K562 (cell line): ENCODE data around the gene MORF4L1. TPM values are rescaled to one million over a fixed set of nuclear protein-coding genes. Genes with fewer than 3 reads are reported as not detected.

Experiments used
- ATAC-seq: fragments of 200-7000 bp; cut with Tn5 transposase; 3 replicates; pipeline ENCODE4 v1.9.1; 2020; ENCODE audit warnings: moderate library complexity
- BruUV-seq: library from RNA; stranded (reverse); fragments of 400-500 nt; replicated peaks from 2 replicates; lab custom pipeline; 2021; lab: Mats Ljungman, UMichigan
- CTCF ChIA-PET: fragments of 300-600 bp; formaldehyde crosslinking; extraction: SDS; loops from one replicate; lab custom pipeline; 2021; ENCODE audit warnings: low intra/inter-chr PET ratio; lab: Yijun Ruan, JAX
- POLR2A ChIA-PET: fragments of 300-600, 350-650 bp; sonication (Branson Sonifier 250); formaldehyde crosslinking; extraction: SDS; loops from one replicate; lab custom pipeline; 2021; ENCODE audit warnings: antibody characterized with exemption, inconsistent platforms; lab: Yijun Ruan, JAX
- DNase-seq, 4 experiments: peaks; one replicate each; pipeline versions ENCODE4 v3.0.0 to v3.0.0-alpha.2; 2011 to 2018; ENCODE audit warnings: low spot score in 3 of 4, mixed read lengths in 3 of 4; ENCODE audit errors: extremely low read depth in 1 of 4
- FAIRE-seq: peaks from 2 replicates; lab custom pipeline; 2011; peaks lifted over from hg19 to GRCh38; lab: Jason Lieb, UNC
- H2AFZ ChIP-seq: 2 replicates; pipeline ENCODE4 v1.6.0; 2011; ENCODE audit warnings: low read depth, low read length, control low read depth, inconsistent platforms
- H3K27ac ChIP-seq: fragments of 200-600 bp; 3 replicates; pipeline ENCODE4 v1.8.0; 2011; ENCODE audit warnings: low read depth, mild to moderate bottlenecking, control low read depth, inconsistent platforms, low read length, moderate library complexity, mixed read lengths; ENCODE audit errors: extremely low read depth
- H3K27me3 ChIP-seq, 2 experiments: fragments of 300-600 bp in 1 of 2; 2 replicates in 1 of 2; 3 replicates in 1 of 2; pipeline versions ENCODE4 v1.6.0 to v1.8.0; 2011; ENCODE audit warnings: inconsistent platforms in 2 of 2, low read length in 2 of 2, mild to moderate bottlenecking in 1 of 2, mixed read lengths in 1 of 2, moderate library complexity in 1 of 2; ENCODE audit not compliant: control insufficient read depth in 2 of 2, insufficient read depth in 2 of 2
- H3K36me3 ChIP-seq: fragments of 300-600 bp; 3 replicates; pipeline ENCODE4 v1.8.0; 2011; ENCODE audit warnings: mild to moderate bottlenecking, low read length, inconsistent platforms; ENCODE audit not compliant: control insufficient read depth, insufficient read depth
- H3K4me1 ChIP-seq, 2 experiments: fragments of 200-600 bp in 1 of 2; replicated peaks in 1 of 2; 2 replicates in 1 of 2; 3 replicates in 1 of 2; pipeline versions ENCODE4 v1.5.1 to v1.8.0; 2011; ENCODE audit warnings: inconsistent platforms in 2 of 2, low read length in 2 of 2, mild to moderate bottlenecking in 1 of 2, mixed read lengths in 1 of 2, moderate library complexity in 1 of 2; ENCODE audit not compliant: control insufficient read depth in 2 of 2, insufficient read depth in 2 of 2
- H3K4me2 ChIP-seq: 2 replicates; pipeline ENCODE4 v1.6.1; 2011; ENCODE audit warnings: low read length, control low read depth, inconsistent platforms, mixed read lengths; ENCODE audit not compliant: insufficient read depth
- H3K4me3 ChIP-seq: fragments of 200-600 bp; sonication (generic), shearing (Covaris generic); 2 replicates; pipeline ENCODE4 v1.5.1; 2016; ENCODE audit warnings: control low read depth, inconsistent platforms
- H3K79me2 ChIP-seq: fragments of 200-600 bp; 3 replicates; pipeline ENCODE4 v1.8.0; 2011; ENCODE audit warnings: low read length, inconsistent platforms; ENCODE audit not compliant: control insufficient read depth, insufficient read depth
- H3K9ac ChIP-seq, 2 experiments: 2 replicates each; pipeline versions ENCODE4 v1.6.0 to v1.6.1; 2011; ENCODE audit warnings: low read depth in 2 of 2, low read length in 2 of 2, control low read depth in 1 of 2, inconsistent platforms in 1 of 2, mild to moderate bottlenecking in 1 of 2, mixed read lengths in 1 of 2; ENCODE audit not compliant: insufficient read depth in 1 of 2
- H3K9me1 ChIP-seq: one replicate; pipeline ENCODE4 v1.6.0; 2011; ENCODE audit warnings: inconsistent platforms, mild to moderate bottlenecking, low read length, moderate library complexity; ENCODE audit not compliant: control insufficient read depth, insufficient read depth
- H3K9me3 ChIP-seq: replicated peaks from 2 replicates; pipeline ENCODE4 v1.5.1; 2011; ENCODE audit warnings: low read depth, low read length, inconsistent platforms; ENCODE audit not compliant: control insufficient read depth, insufficient read depth
- H4K20me1 ChIP-seq: replicated peaks from 2 replicates; pipeline ENCODE4 v1.6.1; 2011; ENCODE audit warnings: low read length, inconsistent platforms, mixed read lengths; ENCODE audit not compliant: control insufficient read depth, insufficient read depth
- DDX20 ChIP-seq: fragments of 450-650 bp; IDR thresholded peaks from 2 replicates; pipeline ENCODE4 v1.6.1; 2016; ENCODE audit warnings: missing genetic modification characterization, low read depth, mild to moderate bottlenecking, missing compliant biosample characterization, moderate library complexity
- POLR2AphosphoS5 ChIP-seq: IDR thresholded peaks from 2 replicates; pipeline ENCODE4 v1.6.1; 2011; ENCODE audit warnings: mild to moderate bottlenecking, low read depth, low read length, moderate library complexity; ENCODE audit not compliant: control insufficient read depth, insufficient read depth
- TBP ChIP-seq: optimal IDR thresholded peaks from 2 replicates; pipeline ENCODE3; 2011; ENCODE audit warnings: low read depth, low read length, improper control_type of control experiment
- ZNF3 ChIP-seq: fragments of 250-450 bp; sonication (Bioruptor Pico); IDR thresholded peaks from 2 replicates; pipeline ENCODE4 v1.5.0; 2021; ENCODE audit warnings: mild to moderate bottlenecking, moderate library complexity
- WGBS: fragments of 100-300 bp; shearing (Covaris generic); methylation state at CpG from one replicate; pipeline ENCODE4 v1.1.6; 2016; ENCODE audit warnings: low coverage, mixed read lengths; ENCODE audit not compliant: insufficient coverage; ENCODE audit errors: missing lambda C conversion rate; 5-methylcytosine and 5-hydroxymethylcytosine counted together
- in situ Hi-C: fragments of 300-500 bp; cut with MboI; formaldehyde crosslinking; loops from 4 replicates; pipeline ENCODE4 v1.15.0; 2018; ENCODE audit warnings: inconsistent platforms, mixed read lengths
- intact Hi-C: fragments of 100-400 bp; cut with micrococcal nuclease; formaldehyde crosslinking; loops from 2 replicates; pipeline ENCODE4 v1.14.2; 2022
- polyA plus RNA-seq, 8 experiments: library from polyadenylated mRNA; depleted of rRNA in 4 of 8; stranded (reverse) in 5 of 8; unstranded in 3 of 8; fragments of >200 nt; fragmentation: Nextera tagmentation in 2 of 8; fragmentation: Illumina TruSeq in 1 of 8; extraction: Ambion mirVana in 2 of 8; extraction: Trizol in 1 of 8; gene quantifications; 2 replicates each; pipeline versions ENCODE4 v1.2.1 to v1.2.3, GENCODE V29; 2011 to 2014; ENCODE audit warnings: inconsistent platforms in 1 of 8, missing spikeins in 1 of 8
- total RNA-seq, 7 experiments: library from RNA; depleted of rRNA in 6 of 7; stranded (reverse); fragments of >200 nt in 6 of 7; fragmentation: Illumina TruSeq in 2 of 7; extraction: Trizol in 2 of 7; gene quantifications; 2 replicates each; pipeline versions ENCODE4 v1.2.1 to v1.2.3, GENCODE V29; 2011 to 2021; ENCODE audit warnings: low replicate concordance in 1 of 7
- TF ChIP-seq, protein P1 (sequence below), 2 experiments: fragments of 450-650 bp in 1 of 2; sonication (generic) in 1 of 2; formaldehyde crosslinking in 1 of 2; IDR thresholded peaks in 1 of 2; conservative IDR thresholded peaks in 1 of 2; 2 replicates each; pipeline versions ENCODE4 v1.6.1 to v1.8.1; 2016 to 2023; ENCODE audit warnings: mild to moderate bottlenecking in 2 of 2, moderate library complexity in 2 of 2, inconsistent platforms in 1 of 2, missing genetic modification reagents in 1 of 2

Gene MORF4L1
- total and polyA plus RNA-seq, 9 of the 15 experiments (the other 6 are each of a cell fraction or from before 2014, with no cell fraction given) = 127 to 615 (median 281) TPM

DNA sequence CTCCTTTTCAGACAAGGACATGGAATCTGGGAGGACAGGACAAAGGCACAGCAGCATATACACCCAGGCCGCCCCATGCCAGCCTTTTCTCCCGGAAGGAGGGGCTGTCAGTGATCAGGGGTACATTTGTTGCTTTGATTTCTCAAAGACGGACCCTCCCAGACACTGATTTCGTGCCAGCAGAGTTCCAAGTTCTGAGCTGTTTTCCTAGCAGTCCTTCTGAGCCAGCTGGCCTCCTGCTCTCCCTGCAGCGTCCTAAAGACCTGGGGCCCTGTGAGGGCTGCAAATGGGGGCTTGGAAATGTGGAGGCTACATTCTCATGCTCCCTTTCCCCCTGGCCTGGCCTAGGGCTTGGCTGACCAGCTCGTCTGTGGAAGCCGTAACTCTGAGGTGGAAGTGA is 49.8 kb downstream of the MORF4L1 start:
- FAIRE-seq = no peak
- H3K4me1 ChIP-seq = no peaks in the 10 kb centered on the region; a peak in 1 of 5 replicates

DNA sequence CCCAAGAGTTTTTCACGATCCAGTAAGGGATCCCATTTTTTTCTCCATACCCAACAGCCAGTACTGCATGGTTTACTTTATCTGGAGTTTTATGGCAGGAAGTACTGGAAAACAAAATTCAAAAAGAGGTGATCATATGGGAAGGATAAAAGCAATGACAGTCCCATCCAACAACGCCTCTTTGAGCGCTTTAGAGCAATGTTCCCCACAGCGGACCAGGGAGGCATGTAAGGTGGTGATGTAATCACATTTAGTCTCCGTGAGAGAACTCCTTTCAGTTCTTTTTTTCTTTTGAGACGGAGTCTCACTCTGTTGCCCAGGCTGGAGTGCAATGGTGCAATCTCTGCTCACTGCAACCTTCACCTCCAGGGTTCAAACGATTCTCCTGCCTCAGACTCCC is 50.3 kb downstream of the MORF4L1 start:
- no peak overlapping the region for H3K4me2 ChIP-seq
- ATAC-seq = no peak
- no peak for TF ChIP-seq TBP
- TF ChIP-seq, protein P1, sequence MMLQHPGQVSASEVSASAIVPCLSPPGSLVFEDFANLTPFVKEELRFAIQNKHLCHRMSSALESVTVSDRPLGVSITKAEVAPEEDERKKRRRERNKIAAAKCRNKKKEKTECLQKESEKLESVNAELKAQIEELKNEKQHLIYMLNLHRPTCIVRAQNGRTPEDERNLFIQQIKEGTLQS (IDR thresholded peaks at IDR 0.05) = peak; percentile 24; the same call in 1 of the 2 replicates
- TF ChIP-seq, protein P1 (CRISPR knock-in tag; conservative IDR thresholded peaks at IDR 0.05) = no peak
- TF ChIP-seq, all 486 proteins: peak for 1
- DNase-seq = no peak
- POLR2A ChIA-PET = interaction anchor here (0.6 to 3.3 kb wide), 5 partner anchors 9 to 77 kb away, joined by 3 to 15 read pairs (median 4); no protein-coding TSS in a partner anchor
- no peak for FAIRE-seq
- no peak overlapping the region for H3K27ac ChIP-seq
- H3K9me3 ChIP-seq = no peaks in the 10 kb centered on the region
- in situ Hi-C loops (no loop called here), intact Hi-C loops (no loop called here)
- no peaks in the 10 kb centered on the region for H3K9me1 ChIP-seq
- no peak overlapping the region for H3K9ac ChIP-seq
- no peaks in the 10 kb centered on the region for H4K20me1 ChIP-seq
- no TSS peak for BruUV-seq
- CTCF ChIA-PET = no interaction called here
- no peak overlapping the region for H3K4me3 ChIP-seq
- no peaks in the 10 kb centered on the region for H3K27me3 ChIP-seq
- H3K79me2 ChIP-seq = no peaks in the 10 kb centered on the region
- H3K4me1 ChIP-seq = no peaks in the 10 kb centered on the region; a peak in 1 of 5 replicates
- H3K36me3 ChIP-seq = peaks cover 86% of the 10 kb centered on the region
- H2AFZ ChIP-seq = no peak overlapping the region
- 91% methylated on average over 7 of the region's 7 CpGs for WGBS

More for the DNA sequence above, 49.8 kb downstream of the MORF4L1 start:
- in situ Hi-C loops = no loop called here
- Histone ChIP-seq H3K9me1 (no peaks in the 10 kb centered on the region), H3K36me3 (peaks cover 85% of the 10 kb centered on the region), H3K4me2 (no peak overlapping the region), H3K9ac (no peak overlapping the region), H3K27me3 (no peaks in the 10 kb centered on the region), H3K9me3 (no peaks in the 10 kb centered on the region), H3K79me2 (no peaks in the 10 kb centered on the region), H3K27ac (no peak overlapping the region), H3K4me3 (no peak overlapping the region), H2AFZ (no peak overlapping the region), H4K20me1 (no peaks in the 10 kb centered on the region)
- DNase-seq (no peak), ATAC-seq (no peak)
- TF ChIP-seq POLR2AphosphoS5 (no peak), ZNF3 (CRISPR knock-in tag) (no peak), DDX20 (no peak)
- ChIA-PET POLR2A (interaction anchor here (0.6 to 1.7 kb wide), 10 partner anchors 8 to 450 kb away, joined by 3 to 6 read pairs (median 3); no protein-coding TSS in a partner anchor), CTCF (no interaction called here)
- WGBS = 92% methylated on average over 7 of the region's 7 CpGs
- no TSS peak for BruUV-seq
- intact Hi-C loops = no loop called here
